Body of pancreas (tissue), 4 donors: ENCODE results near the gene ODAD3. TPM values are rescaled to one million over a fixed set of nuclear protein-coding genes. Genes with fewer than 3 reads are reported as not detected.
"Not testable (repeated sequence)": the region's sequence is repeated elsewhere in the genome, so short reads cannot be mapped to it uniquely, and the experiment has no call there.

ENCODE experiments used
- ATAC-seq: fragments of 150-250 bp; one replicate; pipeline ENCODE4 v1.9.1; 2016
- DNase-seq, 4 donors: peaks; one replicate each; pipeline ENCODE4 v3.0.0-alpha.2; 2019
- H3K27ac ChIP-seq, 4 donors: fragments of 200-600 bp; sonication (generic); 1 replicate in 3 of 4; 2 replicates in 1 of 4; pipeline versions ENCODE4 v1.5.1 to v1.6.1; 2016 to 2019; ENCODE audit warnings: mild to moderate bottlenecking in 1 of 4, mixed read lengths in 1 of 4, moderate library complexity in 1 of 4
- H3K27me3 ChIP-seq, 2 donors: fragments of 200-600 bp; sonication (generic); one replicate each; pipeline ENCODE4 v1.6.0; 2016; ENCODE audit warnings: mild to moderate bottlenecking in 1 of 2
- H3K36me3 ChIP-seq, 2 donors: fragments of 200-600 bp; sonication (generic); replicated peaks in 1 of 2; 2 replicates each; pipeline ENCODE4 v1.5.1; 2016; ENCODE audit warnings: low read depth in 2 of 2; ENCODE audit not compliant: insufficient read depth in 1 of 2
- H3K4me1 ChIP-seq: fragments of 200-600 bp; sonication (generic); one replicate; pipeline ENCODE4 v1.6.0; 2016
- H3K4me3 ChIP-seq, 2 donors: fragments of 200-600 bp; sonication (generic); 1 replicate in 1 of 2; 2 replicates in 1 of 2; pipeline ENCODE4 v1.5.1; 2016 to 2019
- H3K9me3 ChIP-seq, 3 donors: fragments of 200-600 bp; sonication (generic); 1 replicate in 2 of 3; 2 replicates in 1 of 3; pipeline ENCODE4 v1.5.1; 2016
- POLR2A ChIP-seq, 3 donors: fragments of 450-650 bp; IDR thresholded peaks; one replicate each; pipeline ENCODE4 v1.6.1; 2016; ENCODE audit warnings: antibody characterized with exemption in 3 of 3, mild to moderate bottlenecking in 2 of 3
- WGBS, 2 donors: methylation state at CpG; one replicate each; pipeline ENCODE4 v1.1.5; 2017; 5-methylcytosine and 5-hydroxymethylcytosine counted together
- intact Hi-C: fragments of 100-400 bp; cut with DNase I; formaldehyde crosslinking; loops from one replicate; pipeline ENCODE4 v1.15.1; 2023
- total RNA-seq, 2 donors: library from RNA; depleted of rRNA; stranded (reverse); fragments of >200 nt; gene quantifications; one replicate each; pipeline ENCODE4 v1.1.0, GENCODE V29; 2016
- TF ChIP-seq, protein P1 (sequence below), 7 experiments: fragments of 450-650 bp in 4 of 7; fragments of 200-600 bp in 3 of 7; sonication (generic) in 3 of 7; IDR thresholded peaks; one replicate each; pipeline ENCODE4 v1.5.1; 2016 to 2019; ENCODE audit warnings: antibody characterized with exemption in 7 of 7

ODAD3 gene
- total RNA-seq, 2 donors from 2014 or later: 0.26 TPM; not detected in 1

DNA sequence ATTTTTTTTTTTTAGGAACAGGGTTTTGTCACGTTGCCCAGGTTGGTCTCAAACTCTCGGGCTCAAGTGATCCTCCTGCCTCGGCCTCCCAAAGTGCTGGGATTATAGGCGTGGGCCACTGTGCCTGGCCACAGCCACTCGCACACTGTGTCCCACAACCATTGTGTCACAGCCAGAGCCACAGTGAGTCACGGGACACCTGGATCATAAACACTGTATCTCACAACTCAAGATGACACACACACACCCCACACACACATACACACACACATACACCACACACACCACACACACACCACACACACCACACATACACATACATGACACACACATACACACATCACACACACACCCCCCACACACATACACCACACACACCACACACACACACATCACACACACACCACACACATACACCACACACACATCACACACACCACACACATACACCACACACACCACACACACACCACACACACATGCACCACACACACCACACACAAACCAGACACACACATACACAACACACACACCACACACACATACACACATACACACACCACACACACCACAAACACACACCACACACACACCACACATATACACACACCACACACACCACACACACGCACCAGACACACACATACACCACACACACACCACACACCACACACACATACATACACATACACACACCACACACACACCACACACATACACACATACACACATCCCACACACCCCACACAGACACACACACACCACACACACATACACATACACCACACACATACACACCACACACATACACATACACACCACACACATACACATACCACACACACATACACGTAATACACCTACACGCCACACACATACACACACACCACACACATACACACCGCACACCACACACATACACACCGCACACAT, 29.7 kb upstream of the ODAD3 start:
- Histone ChIP-seq H3K9me3 (no peaks in the 10 kb centered on the region), H3K4me3 (no peak overlapping the region), H3K27ac (no peak overlapping the region), H3K4me1 (no peaks in the 10 kb centered on the region), H3K27me3 (no peaks in the 10 kb centered on the region), H3K36me3 (no peaks in the 10 kb centered on the region)
- no peak for DNase-seq
- no peak for ATAC-seq
- WGBS, 2 donors: 74 to 76% methylated on average over 7 to 11 of the region's 11 CpGs
- no peak for TF ChIP-seq POLR2A (IDR thresholded peaks at IDR 0.05)
- TF ChIP-seq, protein P1, sequence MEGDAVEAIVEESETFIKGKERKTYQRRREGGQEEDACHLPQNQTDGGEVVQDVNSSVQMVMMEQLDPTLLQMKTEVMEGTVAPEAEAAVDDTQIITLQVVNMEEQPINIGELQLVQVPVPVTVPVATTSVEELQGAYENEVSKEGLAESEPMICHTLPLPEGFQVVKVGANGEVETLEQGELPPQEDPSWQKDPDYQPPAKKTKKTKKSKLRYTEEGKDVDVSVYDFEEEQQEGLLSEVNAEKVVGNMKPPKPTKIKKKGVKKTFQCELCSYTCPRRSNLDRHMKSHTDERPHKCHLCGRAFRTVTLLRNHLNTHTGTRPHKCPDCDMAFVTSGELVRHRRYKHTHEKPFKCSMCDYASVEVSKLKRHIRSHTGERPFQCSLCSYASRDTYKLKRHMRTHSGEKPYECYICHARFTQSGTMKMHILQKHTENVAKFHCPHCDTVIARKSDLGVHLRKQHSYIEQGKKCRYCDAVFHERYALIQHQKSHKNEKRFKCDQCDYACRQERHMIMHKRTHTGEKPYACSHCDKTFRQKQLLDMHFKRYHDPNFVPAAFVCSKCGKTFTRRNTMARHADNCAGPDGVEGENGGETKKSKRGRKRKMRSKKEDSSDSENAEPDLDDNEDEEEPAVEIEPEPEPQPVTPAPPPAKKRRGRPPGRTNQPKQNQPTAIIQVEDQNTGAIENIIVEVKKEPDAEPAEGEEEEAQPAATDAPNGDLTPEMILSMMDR (IDR thresholded peaks at IDR 0.05): no peak
- intact Hi-C loops: no loop called here

DNA sequence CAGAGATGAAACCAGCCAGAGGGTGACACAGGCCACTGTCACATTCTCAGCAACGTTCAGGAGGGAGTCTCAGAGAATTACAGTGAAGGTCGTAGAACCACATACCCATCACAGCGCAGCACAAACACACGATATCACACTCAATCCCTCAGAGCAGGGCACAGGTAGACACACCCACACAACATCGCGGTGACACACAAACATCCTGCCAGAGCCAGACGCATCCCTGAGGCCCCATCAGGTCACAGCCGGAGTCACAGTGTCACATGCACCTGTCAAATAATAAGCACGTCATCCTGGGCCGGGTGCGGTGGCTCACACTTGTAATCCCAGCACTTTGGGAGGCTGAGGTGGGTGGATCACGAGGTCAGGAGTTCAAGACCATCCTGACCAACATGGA, 28.5 kb upstream of the ODAD3 start:
- H3K4me1 ChIP-seq: no peaks in the 10 kb centered on the region
- H3K36me3 ChIP-seq: no peaks in the 10 kb centered on the region
- no peak overlapping the region for H3K4me3 ChIP-seq
- intact Hi-C loops: no loop called here
- H3K9me3 ChIP-seq: no peaks in the 10 kb centered on the region
- TF ChIP-seq, protein P1 (IDR thresholded peaks at IDR 0.05): no peak
- TF ChIP-seq POLR2A (IDR thresholded peaks at IDR 0.05): no peak
- H3K27me3 ChIP-seq: no peaks in the 10 kb centered on the region
- DNase-seq (no peak), ATAC-seq (no peak)
- H3K27ac ChIP-seq: no peak overlapping the region
- 71 to 92% methylated on average over 2 to 12 of the region's 12 CpGs for WGBS, 2 donors

DNA sequence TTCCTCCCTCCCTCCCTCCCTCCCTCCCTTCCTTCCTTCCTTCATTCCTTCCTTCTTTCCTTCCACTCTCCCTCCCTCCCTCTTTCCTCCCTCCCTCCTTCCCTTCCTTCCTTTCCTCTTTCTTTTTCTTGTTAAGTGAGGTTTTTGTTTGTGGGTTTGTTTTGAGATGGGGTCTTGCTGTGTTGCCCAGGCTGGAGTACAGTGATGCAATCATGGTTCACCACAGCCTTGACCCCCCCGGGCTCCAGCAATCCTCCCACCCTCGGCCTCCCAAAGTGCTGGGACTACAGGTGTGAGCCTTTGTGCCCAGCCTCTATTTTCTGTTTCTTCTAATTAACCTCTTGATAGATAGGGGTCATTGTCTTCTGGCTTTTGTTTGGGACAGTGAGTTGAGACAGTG, 26.5 kb upstream of the ODAD3 start:
- TF ChIP-seq POLR2A (IDR thresholded peaks at IDR 0.05): no peak
- TF ChIP-seq, protein P1 (IDR thresholded peaks at IDR 0.05): no peak
- intact Hi-C loops: no loop called here
- H3K36me3 ChIP-seq: no peaks in the 10 kb centered on the region
- DNase-seq (no peak), ATAC-seq (no peak)
- no peaks in the 10 kb centered on the region for H3K9me3 ChIP-seq
- H3K27ac ChIP-seq: no peak overlapping the region
- H3K4me3 ChIP-seq: no peak overlapping the region
- no peaks in the 10 kb centered on the region for H3K4me1 ChIP-seq
- H3K27me3 ChIP-seq: no peaks in the 10 kb centered on the region
- 39 to 71% methylated on average over 2 of the region's 2 CpGs for WGBS, 2 donors

DNA sequence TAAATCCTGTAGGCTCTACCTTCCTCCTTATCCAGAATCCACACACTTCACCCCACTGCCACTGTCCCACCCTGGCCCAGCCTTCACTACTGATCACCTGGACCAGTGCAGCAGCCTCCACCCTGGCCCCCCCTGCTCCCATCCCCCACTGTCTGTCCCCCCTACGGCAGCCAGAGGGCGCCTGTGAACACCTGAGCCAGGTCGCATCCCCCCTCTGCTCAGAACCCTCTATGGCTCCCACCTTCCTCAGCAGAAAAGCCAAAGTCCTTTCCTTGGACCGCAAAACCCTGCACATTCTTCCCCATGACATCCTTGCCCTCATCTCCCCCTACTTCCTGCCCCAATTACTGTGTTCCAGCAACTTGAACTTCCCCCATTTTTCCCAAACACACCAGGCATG, 25.3 kb upstream of the ODAD3 start:
- ATAC-seq: no peak
- TF ChIP-seq, protein P1 (IDR thresholded peaks at IDR 0.05): no peak
- no peak for TF ChIP-seq POLR2A (IDR thresholded peaks at IDR 0.05)
- intact Hi-C loops: no loop called here
- no peaks in the 10 kb centered on the region for H3K27me3 ChIP-seq
- no peak for DNase-seq
- 43 to 52% methylated on average over 4 of the region's 4 CpGs for WGBS, 2 donors
- H3K27ac ChIP-seq: no peak overlapping the region
- H3K4me1 ChIP-seq: no peaks in the 10 kb centered on the region
- no peak overlapping the region for H3K4me3 ChIP-seq
- H3K36me3 ChIP-seq: no peaks in the 10 kb centered on the region
- no peaks in the 10 kb centered on the region for H3K9me3 ChIP-seq

DNA sequence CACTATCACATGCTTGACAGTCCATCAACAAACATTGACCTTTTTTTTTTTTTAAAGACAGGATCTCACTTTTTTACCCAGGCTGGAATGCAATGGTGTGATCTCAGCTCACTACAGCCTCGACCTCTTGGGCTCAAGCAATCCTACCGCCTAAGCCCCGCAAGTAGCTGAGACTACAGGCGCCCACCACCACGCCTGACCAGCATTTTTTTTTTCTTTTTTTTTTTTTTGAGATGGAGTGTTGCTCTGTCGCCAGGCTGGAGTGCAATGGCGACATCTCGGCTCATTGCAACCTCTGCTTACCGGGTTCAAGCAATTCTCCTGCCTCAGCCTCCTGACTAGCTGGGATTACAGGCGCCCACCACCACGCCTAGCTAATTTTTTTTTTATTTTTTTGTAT, 24.0 kb upstream of the ODAD3 start:
- not testable (repeated sequence) for ATAC-seq, DNase-seq, H3K4me3 ChIP-seq, H3K4me1 ChIP-seq, H3K27ac ChIP-seq, H3K27me3 ChIP-seq, H3K36me3 ChIP-seq, H3K9me3 ChIP-seq
- intact Hi-C loops: loop anchor here (10.0 kb wide), 1 partner anchor 444 kb away; no protein-coding TSS in a partner anchor
- 69 to 72% methylated on average over 11 of the region's 11 CpGs for WGBS, 2 donors
